MM.1S (cell line): ENCODE measurements around the gene DUSP10.

Experiments
- CTCF ChIP-seq: fragments of 300-600 bp; sonication (generic); IDR thresholded peaks from 2 replicates; pipeline ENCODE4 v1.5.1; 2016; ENCODE audit warnings: antibody characterized with exemption, low read length, mixed read lengths
- EZH2phosphoT487 ChIP-seq: fragments of 300-600 bp; sonication (generic); IDR thresholded peaks from 2 replicates; pipeline ENCODE4 v1.6.1; 2018; ENCODE audit warnings: antibody characterized with exemption, low read length

- TF ChIP-seq CTCF (0 out of 2 replicates have a peak, but pooled peaks have one; percentile 13), EZH2phosphoT487 (peak; percentile 93)
Measured at GRCh38 chr1:221777431-221778072, 35.7 kb upstream of the DUSP10 start.
